GM18873 (cell line): ENCODE results near the gene MPL.

Experiments used
- ATAC-seq: cut with Tn5 transposase; IDR thresholded peaks from one replicate; pipeline ENCODE4 v1.9.1; 2021; ENCODE audit warnings: mild to moderate bottlenecking, moderate library complexity, moderate number of reproducible peaks; ENCODE audit not compliant: unreplicated experiment, low FRiP score

MPL gene

DNA sequence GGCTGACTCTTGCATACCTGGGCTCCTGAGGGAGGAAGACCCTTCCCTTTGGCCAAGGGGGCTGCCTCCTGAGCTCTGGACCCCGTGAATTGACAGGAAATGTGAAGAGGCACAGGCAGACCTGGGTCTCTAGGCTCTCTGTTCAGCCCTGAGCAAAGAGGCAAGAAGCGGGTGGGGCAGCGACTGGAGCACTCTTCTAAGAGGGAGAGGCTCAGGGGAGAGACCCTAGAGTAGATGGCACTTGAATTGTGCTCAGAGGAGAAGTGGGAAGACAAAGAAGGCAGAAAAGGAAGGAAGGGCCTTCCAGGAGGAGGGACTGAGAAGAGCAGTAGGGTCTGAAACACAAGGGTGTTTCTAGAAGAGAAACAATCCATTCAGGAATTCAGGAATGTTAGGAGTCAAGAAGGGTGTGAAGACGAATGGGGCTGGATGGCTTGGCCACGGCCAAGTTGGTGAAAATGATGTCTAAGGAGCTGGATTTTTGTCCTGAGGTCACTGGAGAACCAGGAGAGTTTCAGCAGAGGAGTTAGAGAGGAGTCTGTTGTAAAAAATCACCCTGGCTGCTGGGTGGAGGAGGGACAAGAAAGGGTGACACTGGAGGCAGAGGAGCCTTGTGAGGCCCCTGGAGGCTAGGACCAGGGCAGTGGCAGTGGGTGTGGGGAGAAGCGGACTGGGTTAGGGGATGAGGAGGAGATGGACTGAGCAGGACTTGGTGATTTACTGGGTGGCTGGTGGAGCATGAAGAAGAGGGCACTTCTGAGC lies 31.5 kb upstream of the MPL start:
- ATAC-seq, result no peak

DNA sequence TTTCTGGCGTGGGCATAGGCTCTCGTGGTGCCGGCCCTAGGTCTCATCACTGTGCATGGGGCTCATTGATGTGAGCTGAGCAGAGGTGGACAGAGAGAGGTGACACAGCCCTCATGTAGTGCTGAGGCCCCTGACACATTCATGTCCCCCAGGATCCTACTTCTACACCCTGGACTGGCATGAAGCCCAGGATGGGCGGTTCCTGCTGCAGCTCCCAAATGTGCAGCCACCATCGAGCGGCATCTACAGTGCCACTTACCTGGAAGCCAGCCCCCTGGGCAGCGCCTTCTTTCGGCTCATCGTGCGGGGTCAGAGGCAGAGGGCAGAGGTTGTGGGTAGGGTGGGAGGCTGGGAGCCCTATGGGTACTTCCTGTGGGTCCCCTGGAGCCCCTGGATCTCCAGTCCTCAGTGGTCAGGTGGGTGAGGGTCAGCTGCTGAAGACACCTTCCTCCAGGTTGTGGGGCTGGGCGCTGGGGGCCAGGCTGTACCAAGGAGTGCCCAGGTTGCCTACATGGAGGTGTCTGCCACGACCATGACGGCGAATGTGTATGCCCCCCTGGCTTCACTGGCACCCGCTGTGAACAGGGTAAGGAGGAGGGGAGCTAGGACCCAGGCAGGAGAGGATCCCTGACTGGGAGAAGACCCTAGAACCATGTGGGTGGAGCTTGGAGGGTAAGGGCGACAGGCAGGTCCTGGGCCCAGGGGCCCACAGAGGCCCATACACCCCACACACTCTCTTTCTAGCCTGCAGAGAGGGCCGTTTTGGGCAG lies 30.7 kb upstream of the MPL start:
- no peak for ATAC-seq

GRCh38 chr1:43307458-43308158 lies 30.0 kb upstream of the MPL start:
- no peak for ATAC-seq

DNA sequence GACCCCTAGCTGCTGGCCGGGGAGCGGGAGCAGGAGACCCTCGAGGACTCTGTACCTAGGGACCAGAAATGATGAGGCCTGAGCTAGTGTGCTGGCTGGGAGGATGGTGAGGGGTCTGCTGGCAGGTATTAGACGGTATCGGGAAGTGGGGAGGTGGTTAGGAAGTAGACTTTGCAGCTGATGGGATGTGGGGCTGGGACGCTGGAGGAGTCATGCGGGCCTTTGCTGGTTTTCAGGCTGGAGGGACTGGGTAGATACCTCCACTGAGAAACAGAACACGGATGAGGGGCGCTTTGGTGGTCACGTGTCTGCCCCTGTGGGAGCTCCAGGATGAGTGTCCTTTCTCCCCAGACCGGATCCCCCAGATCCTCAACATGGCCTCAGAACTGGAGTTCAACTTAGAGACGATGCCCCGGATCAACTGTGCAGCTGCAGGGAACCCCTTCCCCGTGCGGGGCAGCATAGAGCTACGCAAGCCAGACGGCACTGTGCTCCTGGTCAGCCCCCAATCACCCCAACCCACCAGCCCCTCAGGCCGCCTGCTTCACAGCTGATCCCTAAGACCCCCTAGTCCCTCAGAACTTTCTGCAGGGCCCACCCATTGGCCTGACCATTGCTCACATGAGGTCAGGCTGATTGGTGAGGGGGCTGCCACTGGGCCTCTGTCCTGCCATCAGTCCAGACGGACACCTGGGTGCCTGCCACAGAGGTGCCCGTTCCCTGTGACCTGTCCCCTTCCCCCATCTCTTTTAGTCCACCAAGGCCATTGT lies 28.8 kb upstream of the MPL start:
- no peak for ATAC-seq

GRCh38 chr1:43309405-43310025 lies 28.1 kb upstream of the MPL start:
- ATAC-seq, result no peak

DNA sequence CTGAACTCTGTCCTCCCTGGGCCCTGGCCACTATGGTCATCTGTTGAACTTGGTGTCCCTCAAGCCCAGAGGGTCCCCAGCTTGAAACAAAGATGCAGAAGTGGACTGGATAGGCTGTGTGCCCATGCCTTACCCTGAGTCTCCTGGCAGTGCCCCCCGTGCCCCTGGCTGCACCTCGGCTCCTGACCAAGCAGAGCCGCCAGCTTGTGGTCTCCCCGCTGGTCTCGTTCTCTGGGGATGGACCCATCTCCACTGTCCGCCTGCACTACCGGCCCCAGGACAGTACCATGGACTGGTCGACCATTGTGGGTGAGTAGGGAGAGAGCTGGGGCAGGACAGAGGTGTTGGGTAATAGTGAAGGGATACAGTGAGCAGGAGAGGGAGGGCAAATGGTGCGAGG lies 26.1 kb upstream of the MPL start:
- no peak for ATAC-seq

- ATAC-seq, result no peak
Measured at GRCh38 chr1:43312212-43312623, 25.4 kb upstream of the MPL start.

DNA sequence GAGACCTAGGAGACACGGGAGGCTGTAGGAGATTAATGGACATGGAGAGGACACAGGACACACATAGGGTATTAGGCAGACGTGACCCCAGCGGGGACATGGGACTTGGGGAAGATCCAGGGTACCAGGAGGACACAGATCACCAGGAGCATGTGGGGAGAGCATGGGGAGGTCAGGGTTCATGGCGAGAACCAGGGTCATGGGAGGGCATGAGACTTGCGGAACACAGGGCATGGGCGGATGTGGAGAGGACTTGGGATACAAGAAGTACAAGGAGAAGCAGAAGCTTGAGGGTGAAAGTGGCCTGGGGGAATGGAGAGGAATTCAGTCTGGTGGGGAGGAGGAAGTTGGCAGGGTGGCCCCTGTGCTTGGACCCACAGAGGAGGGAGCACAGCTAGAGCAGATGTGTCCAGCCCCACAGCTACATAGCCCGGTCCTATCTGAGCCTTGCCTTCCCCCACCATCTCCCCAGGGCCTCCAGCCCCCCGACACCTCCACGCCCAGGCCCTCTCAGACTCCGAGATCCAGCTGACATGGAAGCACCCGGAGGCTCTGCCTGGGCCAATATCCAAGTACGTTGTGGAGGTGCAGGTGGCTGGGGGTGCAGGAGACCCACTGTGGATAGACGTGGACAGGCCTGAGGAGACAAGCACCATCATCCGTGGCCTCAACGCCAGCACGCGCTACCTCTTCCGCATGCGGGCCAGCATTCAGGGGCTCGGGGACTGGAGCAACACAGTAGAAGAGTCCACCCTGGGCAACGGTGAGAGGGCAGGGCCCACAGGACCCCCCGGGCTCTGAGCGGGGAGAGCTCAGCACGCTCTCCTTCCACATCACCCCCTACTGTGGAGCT lies 24.7 kb upstream of the MPL start:
- ATAC-seq, result no peak

DNA sequence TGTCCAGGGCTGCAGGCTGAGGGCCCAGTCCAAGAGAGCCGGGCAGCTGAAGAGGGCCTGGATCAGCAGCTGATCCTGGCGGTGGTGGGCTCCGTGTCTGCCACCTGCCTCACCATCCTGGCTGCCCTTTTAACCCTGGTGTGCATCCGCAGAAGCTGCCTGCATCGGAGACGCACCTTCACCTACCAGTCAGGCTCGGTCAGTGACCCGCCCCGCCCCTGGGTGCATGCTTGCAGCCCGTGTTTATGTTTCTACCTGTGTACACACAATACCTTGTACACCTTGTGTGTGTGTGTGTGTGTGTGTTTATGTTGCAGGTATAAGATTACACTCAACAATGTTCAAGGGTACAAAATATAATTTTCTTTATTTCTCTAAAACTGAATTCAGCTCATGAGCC lies 23.8 kb upstream of the MPL start:
- ATAC-seq, result no peak

DNA sequence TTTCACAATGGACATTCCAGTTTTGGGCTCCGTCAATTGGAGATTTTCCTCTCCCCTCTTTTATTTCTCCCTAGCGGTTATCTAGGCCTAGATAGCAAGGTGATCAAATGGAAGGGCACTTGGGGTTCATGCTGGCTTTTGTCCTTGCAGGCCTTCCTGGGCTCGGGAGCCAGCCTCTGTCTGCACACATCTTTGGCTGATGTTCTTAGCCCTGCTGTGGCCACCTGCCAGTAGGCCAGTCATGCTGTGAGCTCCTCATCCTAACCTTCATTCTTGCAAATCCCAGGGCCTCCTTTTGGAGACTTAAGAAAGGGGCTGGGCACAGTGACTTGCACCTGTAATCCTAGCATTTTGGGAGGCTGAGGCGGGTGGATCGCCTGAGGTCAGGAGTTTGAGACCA lies 23.4 kb upstream of the MPL start:
- ATAC-seq, result no peak

DNA sequence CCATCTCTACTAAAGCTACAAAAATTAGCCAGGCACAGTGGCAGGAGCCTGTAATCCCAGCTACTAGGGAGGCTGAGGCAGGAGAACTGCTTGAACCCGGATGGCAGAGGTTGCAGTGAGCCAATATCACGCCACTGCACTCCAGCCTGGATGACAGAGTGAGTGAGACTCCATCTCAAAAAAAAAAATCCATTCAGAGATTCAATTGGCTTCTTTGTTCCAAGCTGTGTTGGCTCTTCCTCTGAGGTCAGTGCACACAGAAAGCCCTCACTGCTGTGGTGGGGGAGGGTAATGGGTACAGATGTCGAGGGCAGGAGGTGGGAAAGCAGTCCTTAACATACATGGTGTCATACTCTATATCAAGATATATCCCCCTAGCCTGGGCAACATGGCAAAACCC lies 22.1 kb upstream of the MPL start:
- no peak for ATAC-seq

DNA sequence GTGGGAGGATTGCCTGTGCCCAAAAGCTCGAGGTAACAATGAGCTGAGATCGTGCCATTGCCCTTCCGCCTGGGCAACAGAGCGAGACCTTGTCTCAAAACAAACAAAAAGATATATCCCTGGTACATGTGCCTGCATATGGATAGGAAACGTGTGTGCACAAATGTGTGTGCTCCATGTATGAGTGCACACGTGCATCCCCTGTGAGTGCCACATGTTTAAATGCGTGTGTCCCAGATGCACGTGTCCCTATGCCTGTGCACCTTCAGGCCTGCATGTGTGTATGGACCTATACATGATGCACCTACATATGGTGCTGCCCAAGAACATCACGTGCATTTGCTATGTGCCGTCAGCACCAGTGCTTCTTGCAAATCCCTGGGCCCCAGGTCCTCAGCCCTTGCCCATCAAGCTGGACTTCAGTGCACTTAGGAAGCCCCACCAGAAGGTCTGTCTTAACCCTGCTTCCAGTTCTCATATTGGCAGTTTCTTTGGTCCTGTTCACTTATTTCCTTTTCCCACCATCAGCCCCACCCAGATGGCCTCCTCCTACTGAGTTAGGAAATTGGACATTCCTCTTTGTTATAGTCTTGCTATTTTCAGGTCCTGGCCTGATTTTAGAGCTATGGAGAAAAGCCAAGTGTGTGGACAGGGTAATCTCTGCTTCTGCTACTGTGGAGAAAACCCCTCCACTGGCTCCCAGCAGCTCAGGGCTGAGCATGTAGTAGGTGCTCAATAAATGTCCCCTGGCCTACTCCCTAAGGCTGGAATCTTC lies 21.5 kb upstream of the MPL start:
- ATAC-seq, result no peak

DNA sequence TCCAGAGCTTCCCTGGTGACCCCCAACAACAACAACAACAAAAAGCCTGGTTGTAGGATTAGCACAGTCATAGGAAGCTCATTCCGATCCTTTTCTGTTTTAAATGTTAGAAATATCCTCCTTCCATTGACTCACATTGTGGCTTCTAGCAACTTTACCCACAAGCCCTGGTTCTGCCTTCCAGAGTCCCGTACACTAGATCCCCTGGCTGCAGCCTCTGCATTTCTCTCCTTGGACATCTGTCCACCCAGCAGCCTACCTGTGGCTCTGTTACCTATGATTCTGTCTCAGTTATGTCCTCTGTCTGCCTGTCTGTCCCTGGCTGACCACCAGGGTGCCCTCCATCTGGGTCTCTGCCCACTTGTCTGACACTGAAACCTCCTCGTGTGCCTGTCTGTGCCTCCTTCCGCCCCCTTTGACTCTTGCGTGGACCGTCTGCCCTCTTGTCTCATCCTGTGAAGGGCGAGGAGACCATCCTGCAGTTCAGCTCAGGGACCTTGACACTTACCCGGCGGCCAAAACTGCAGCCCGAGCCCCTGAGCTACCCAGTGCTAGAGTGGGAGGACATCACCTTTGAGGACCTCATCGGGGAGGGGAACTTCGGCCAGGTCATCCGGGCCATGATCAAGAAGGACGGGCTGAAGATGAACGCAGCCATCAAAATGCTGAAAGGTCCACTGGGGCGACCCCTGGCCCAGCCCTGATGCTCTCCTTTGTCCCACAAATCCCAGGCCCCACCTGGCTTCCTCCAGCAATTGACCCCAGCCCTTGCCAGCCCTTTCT lies 20.7 kb upstream of the MPL start:
- ATAC-seq, result no peak

DNA sequence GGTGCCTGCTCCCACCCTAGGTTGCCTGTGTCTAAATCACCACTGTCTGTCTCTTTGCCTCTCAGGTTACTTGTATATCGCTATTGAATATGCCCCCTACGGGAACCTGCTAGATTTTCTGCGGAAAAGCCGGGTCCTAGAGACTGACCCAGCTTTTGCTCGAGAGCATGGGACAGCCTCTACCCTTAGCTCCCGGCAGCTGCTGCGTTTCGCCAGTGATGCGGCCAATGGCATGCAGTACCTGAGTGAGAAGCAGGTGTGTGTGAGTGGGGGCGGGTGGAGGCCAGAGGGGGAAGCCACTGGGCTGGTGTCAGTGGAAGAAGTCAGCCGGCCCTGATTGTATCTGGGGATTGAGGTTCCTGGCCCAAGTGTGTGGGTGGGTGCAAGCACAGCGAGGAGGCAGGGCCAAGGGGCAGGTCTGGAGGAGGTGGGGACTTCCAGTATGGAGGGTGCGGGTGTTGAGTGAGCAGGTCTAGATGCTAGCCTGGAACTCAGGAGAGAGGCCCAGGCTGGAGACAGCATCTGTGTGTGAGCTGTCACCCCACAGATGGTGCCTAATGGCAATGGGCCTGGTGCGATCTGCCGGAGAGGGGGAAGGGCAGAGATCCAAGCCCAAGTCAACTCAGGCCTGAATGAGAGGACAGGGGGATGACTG lies 19.7 kb upstream of the MPL start:
- ATAC-seq, result no peak

GRCh38 chr1:43318831-43319230 lies 18.8 kb upstream of the MPL start:
- ATAC-seq, result no peak

DNA sequence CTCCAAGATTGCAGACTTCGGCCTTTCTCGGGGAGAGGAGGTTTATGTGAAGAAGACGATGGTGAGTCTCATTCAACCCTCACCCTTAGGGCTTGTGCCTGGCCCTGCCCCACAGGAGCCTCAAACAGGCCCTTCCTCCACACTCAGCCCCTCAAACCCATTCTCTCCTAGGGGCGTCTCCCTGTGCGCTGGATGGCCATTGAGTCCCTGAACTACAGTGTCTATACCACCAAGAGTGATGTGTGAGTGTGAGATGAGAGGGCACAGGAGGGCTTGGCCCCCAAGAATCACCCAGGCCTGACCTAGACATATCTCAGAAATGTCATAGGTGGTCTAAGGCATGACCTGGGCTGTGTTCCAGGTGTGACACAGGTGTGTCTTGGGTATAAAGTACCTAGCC lies 18.3 kb upstream of the MPL start:
- ATAC-seq, result no peak

GRCh38 chr1:43319766-43320165 lies 17.9 kb upstream of the MPL start:
- ATAC-seq, result no peak
